PC-3 (cell line): Measurements from ENCODE around the gene SLC46A1. TPM values are rescaled to one million over a fixed set of nuclear protein-coding genes. Genes with fewer than 3 reads are reported as not detected.

ENCODE experiments used
- ATAC-seq: fragments of 200-7000 bp; cut with Tn5 transposase; 2 replicates; pipeline ENCODE4 v1.9.1; 2020; ENCODE audit warnings: mild to moderate bottlenecking, moderate library complexity
- BruUV-seq: library from RNA; stranded (reverse); fragments of 400-500 nt; replicated peaks from 2 replicates; lab custom pipeline; 2021; lab: Mats Ljungman, UMichigan
- CTCF ChIA-PET: fragments of 300-600 bp; sonication (Branson Sonifier 250); formaldehyde crosslinking; loops from one replicate; lab custom pipeline; 2022; ENCODE audit warnings: antibody characterized with exemption; lab: Charles Lee
- POLR2A ChIA-PET: fragments of 300-600 bp; sonication (Branson Sonifier 250); formaldehyde crosslinking; loops from one replicate; lab custom pipeline; 2022; ENCODE audit warnings: antibody characterized with exemption; ENCODE audit not compliant: unreplicated experiment; lab: Charles Lee
- DNase-seq: peaks from one replicate; pipeline ENCODE4 v3.0.0-alpha.2; 2015
- H2AFZ ChIP-seq: fragments of 300-600 bp; sonication (generic); 2 replicates; pipeline ENCODE4 v1.6.0; 2016; ENCODE audit warnings: antibody characterized with exemption, low read length
- H3F3A ChIP-seq: fragments of 300-600 bp; sonication (generic); one replicate; pipeline ENCODE4 v1.6.0; 2017; ENCODE audit warnings: antibody characterized with exemption, low read length, control low read depth, mild to moderate bottlenecking; ENCODE audit not compliant: unreplicated experiment
- H3K27ac ChIP-seq: fragments of 300-600 bp; sonication (generic); 2 replicates; pipeline ENCODE4 v1.5.1; 2016; ENCODE audit warnings: mild to moderate bottlenecking, low read length
- H3K27me3 ChIP-seq: fragments of 300-600 bp; sonication (generic); 2 replicates; pipeline ENCODE4 v1.6.1; 2016; ENCODE audit warnings: low read length, mixed read lengths
- H3K36me3 ChIP-seq: fragments of 300-600 bp; sonication (generic); 2 replicates; pipeline ENCODE4 v1.6.1; 2016; ENCODE audit warnings: low read depth, mixed run types, low read length, mixed read lengths
- H3K4me1 ChIP-seq: fragments of 300-600 bp; sonication (generic); 2 replicates; pipeline ENCODE4 v1.5.1; 2016; ENCODE audit warnings: low read length; ENCODE audit not compliant: insufficient read depth
- H3K4me2 ChIP-seq: fragments of 300-600 bp; sonication (generic); 2 replicates; pipeline ENCODE4 v1.6.0; 2016; ENCODE audit warnings: low read length
- H3K4me3 ChIP-seq: fragments of 300-600 bp; sonication (generic); 2 replicates; pipeline ENCODE4 v1.5.1; 2016; ENCODE audit warnings: mild to moderate bottlenecking, low read length, mixed read lengths
- H3K79me2 ChIP-seq: fragments of 300-600 bp; sonication (generic); 2 replicates; pipeline ENCODE4 v1.6.1; 2017; ENCODE audit warnings: low read length, mixed read lengths
- H3K9ac ChIP-seq: fragments of 300-600 bp; sonication (generic); 2 replicates; pipeline ENCODE4 v1.6.0; 2016; ENCODE audit warnings: mild to moderate bottlenecking, low read length
- H3K9me2 ChIP-seq: fragments of 300-600 bp; sonication (generic); replicated peaks from 2 replicates; pipeline ENCODE4 v1.6.1; 2016; ENCODE audit warnings: mixed run types, low read length, mixed read lengths
- H3K9me3 ChIP-seq: fragments of 300-600 bp; sonication (generic); 2 replicates; pipeline ENCODE4 v1.6.1; 2016; ENCODE audit warnings: low read length, mixed read lengths
- H4K20me1 ChIP-seq: fragments of 300-600 bp; sonication (generic); 2 replicates; pipeline ENCODE4 v1.6.1; 2016; ENCODE audit warnings: low read length, mixed read lengths
- EZH2 ChIP-seq: fragments of 300-600 bp; sonication (generic); IDR thresholded peaks from one replicate; pipeline ENCODE4 v1.6.1; 2017; ENCODE audit warnings: antibody characterized with exemption, mild to moderate bottlenecking, low read length; ENCODE audit not compliant: unreplicated experiment
- EZH2phosphoT487 ChIP-seq: fragments of 300-600 bp; sonication (generic); IDR thresholded peaks from 2 replicates; pipeline ENCODE4 v1.6.1; 2018; ENCODE audit warnings: mild to moderate bottlenecking, antibody characterized with exemption, low read length, borderline replicate concordance
- intact Hi-C: fragments of 100-400 bp; cut with micrococcal nuclease; formaldehyde crosslinking; loops from 2 replicates; pipeline ENCODE4 v1.9.0; 2023
- total RNA-seq: library from RNA; depleted of rRNA; stranded (reverse); fragments of >200 nt; gene quantifications from 2 replicates; pipeline ENCODE4 v1.2.3, GENCODE V29; 2014
- TF ChIP-seq, protein P1 (sequence below): fragments of 300-600 bp; sonication (generic); conservative IDR thresholded peaks from 2 replicates; pipeline ENCODE4 v1.5.1; 2017; ENCODE audit warnings: antibody characterized with exemption, low read depth, mild to moderate bottlenecking, low read length

Gene SLC46A1
- total RNA-seq, 1 experiment from 2014 or later = 10.4 TPM

DNA sequence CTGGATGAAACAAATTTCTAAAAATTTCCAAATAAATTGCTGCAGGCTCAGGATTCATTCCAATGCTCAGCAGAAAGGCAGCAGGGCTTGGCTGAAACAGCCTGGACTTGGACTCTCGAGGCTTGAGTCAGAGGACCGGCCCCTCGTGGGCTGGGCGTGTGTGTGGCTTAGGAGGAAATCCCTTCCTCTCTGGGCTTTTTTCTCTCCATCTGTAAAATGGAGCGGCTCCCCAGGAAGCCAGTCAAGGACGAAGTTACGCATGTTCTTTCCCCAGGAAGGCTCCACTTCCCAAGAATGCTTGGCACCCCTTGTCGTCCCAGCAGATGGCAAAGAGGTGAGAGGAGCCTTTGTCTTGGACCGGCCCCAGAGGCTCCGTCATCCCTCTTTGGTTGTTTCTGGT lies 13.5 kb downstream of the SLC46A1 start:
- H3K4me2 ChIP-seq = no peak overlapping the region

DNA sequence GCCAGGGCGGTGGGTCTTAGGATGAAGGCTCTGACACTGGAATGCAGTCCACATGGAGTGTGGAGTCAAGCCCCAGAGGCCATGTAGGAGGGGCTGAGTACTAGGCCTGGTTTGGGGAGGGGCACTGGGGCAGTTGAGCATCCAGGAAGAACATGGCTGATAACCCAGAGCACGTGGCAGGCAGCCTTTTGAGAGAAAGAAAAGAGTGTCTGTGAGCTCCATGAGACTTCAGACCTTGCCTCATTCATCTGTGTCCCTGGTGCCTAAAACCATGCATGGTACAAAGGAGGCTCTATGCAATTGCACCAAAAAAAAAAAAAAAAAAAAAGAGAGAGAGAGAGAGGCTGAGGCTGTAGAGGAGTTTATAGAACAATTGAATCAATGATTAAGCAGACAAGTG lies 14.6 kb downstream of the SLC46A1 start:
- TF ChIP-seq EZH2phosphoT487 (no peak), EZH2 (no peak)
- TF ChIP-seq, protein P1, sequence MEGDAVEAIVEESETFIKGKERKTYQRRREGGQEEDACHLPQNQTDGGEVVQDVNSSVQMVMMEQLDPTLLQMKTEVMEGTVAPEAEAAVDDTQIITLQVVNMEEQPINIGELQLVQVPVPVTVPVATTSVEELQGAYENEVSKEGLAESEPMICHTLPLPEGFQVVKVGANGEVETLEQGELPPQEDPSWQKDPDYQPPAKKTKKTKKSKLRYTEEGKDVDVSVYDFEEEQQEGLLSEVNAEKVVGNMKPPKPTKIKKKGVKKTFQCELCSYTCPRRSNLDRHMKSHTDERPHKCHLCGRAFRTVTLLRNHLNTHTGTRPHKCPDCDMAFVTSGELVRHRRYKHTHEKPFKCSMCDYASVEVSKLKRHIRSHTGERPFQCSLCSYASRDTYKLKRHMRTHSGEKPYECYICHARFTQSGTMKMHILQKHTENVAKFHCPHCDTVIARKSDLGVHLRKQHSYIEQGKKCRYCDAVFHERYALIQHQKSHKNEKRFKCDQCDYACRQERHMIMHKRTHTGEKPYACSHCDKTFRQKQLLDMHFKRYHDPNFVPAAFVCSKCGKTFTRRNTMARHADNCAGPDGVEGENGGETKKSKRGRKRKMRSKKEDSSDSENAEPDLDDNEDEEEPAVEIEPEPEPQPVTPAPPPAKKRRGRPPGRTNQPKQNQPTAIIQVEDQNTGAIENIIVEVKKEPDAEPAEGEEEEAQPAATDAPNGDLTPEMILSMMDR = no peak
- no peaks in the 10 kb centered on the region for H3K27me3 ChIP-seq
- H3K27ac ChIP-seq = no peak overlapping the region
- BruUV-seq = no TSS peak
- no peaks in the 10 kb centered on the region; the same call in none of the 2 replicates for H3K36me3 ChIP-seq
- H3K4me3 ChIP-seq = no peak overlapping the region
- no peaks in the 10 kb centered on the region for H3K79me2 ChIP-seq
- DNase-seq = no peak
- ChIA-PET POLR2A (no interaction called here), CTCF (no interaction called here)
- no peak overlapping the region for H3K9ac ChIP-seq
- no peaks in the 10 kb centered on the region for H4K20me1 ChIP-seq
- no peak for ATAC-seq
- H3K9me2 ChIP-seq = no peaks in the 10 kb centered on the region
- no peaks in the 10 kb centered on the region for H3F3A ChIP-seq
- intact Hi-C loops = no loop called here
- H3K4me2 ChIP-seq = no peak overlapping the region
- H3K4me1 ChIP-seq = no peaks in the 10 kb centered on the region
- H2AFZ ChIP-seq = no peak overlapping the region
- no peaks in the 10 kb centered on the region for H3K9me3 ChIP-seq

More for the DNA sequence above, 13.5 kb downstream of the SLC46A1 start:
- Histone ChIP-seq H3K9me3 (no peaks in the 10 kb centered on the region), H3K9me2 (no peaks in the 10 kb centered on the region), H3K4me1 (no peaks in the 10 kb centered on the region), H3K4me3 (no peak overlapping the region), H3K79me2 (no peaks in the 10 kb centered on the region), H3K9ac (no peak overlapping the region), H3K27ac (no peak overlapping the region), H4K20me1 (no peaks in the 10 kb centered on the region), H3F3A (no peaks in the 10 kb centered on the region), H2AFZ (no peak overlapping the region), H3K36me3 (no peaks in the 10 kb centered on the region; the same call in none of the 2 replicates), H3K27me3 (no peaks in the 10 kb centered on the region)
- no peak for DNase-seq
- ATAC-seq = no peak
- ChIA-PET CTCF (no interaction called here), POLR2A (no interaction called here)
- intact Hi-C loops = no loop called here
- no peak for TF ChIP-seq EZH2
- no peak for TF ChIP-seq EZH2phosphoT487
- TF ChIP-seq, protein P1 = no peak
- BruUV-seq = no TSS peak

DNA sequence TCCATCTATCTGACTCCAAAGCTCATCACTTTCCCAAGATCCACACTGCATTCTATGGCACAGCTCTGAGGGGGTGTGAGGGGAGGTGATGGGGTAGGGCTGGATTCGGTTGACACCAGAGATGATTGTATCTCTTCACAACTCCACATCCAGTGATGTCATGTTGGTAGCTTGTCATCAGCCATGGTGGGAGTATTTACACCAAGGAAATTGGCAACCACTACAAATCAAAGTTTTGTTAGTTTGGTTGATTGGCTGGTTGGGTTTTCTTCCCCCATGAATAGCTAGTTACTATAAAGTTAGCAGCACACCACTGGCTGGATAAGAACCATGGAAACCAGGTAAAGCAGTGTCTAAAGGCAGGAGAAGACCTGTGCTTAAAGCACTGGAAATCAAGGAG lies 15.0 kb downstream of the SLC46A1 start:
- TF ChIP-seq EZH2 (no peak), EZH2phosphoT487 (no peak)
- TF ChIP-seq, protein P1 = no peak
- peaks cover 1% of the 10 kb centered on the region; the same call in 1 of the 2 replicates for H3K79me2 ChIP-seq
- no peak for ATAC-seq
- H3F3A ChIP-seq = no peaks in the 10 kb centered on the region
- no peak for DNase-seq
- H3K9ac ChIP-seq = no peak overlapping the region
- H3K27ac ChIP-seq = no peak overlapping the region
- no peaks in the 10 kb centered on the region for H3K4me1 ChIP-seq
- H3K4me2 ChIP-seq = no peak overlapping the region
- H3K9me3 ChIP-seq = no peaks in the 10 kb centered on the region
- no peaks in the 10 kb centered on the region; the same call in none of the 2 replicates for H3K36me3 ChIP-seq
- intact Hi-C loops = no loop called here
- H3K27me3 ChIP-seq = no peaks in the 10 kb centered on the region
- no peaks in the 10 kb centered on the region for H3K9me2 ChIP-seq
- POLR2A ChIA-PET = no interaction called here
- H3K4me3 ChIP-seq = no peak overlapping the region
- CTCF ChIA-PET = no interaction called here
- no peak overlapping the region for H2AFZ ChIP-seq
- no TSS peak for BruUV-seq
- H4K20me1 ChIP-seq = no peaks in the 10 kb centered on the region
